ENCODE data around the gene CACNA1H. TPM values are rescaled to one million over a fixed set of nuclear protein-coding genes. Genes with fewer than 3 reads are reported as not detected.

CACNA1H gene
- total and polyA plus RNA-seq, 2 donors (not counting 3 experiments of a cell fraction or from before 2014, with no cell fraction given) = 0.03 TPM; not detected in 1

GRCh38 chr16:1169285-1170075 is 16.6 kb downstream of the CACNA1H start:
- BruUV-seq (replicated peaks) = no TSS peak
- no peak for FAIRE-seq

More at GRCh38 chr16:1169285-1170075, 16.6 kb downstream of the CACNA1H start:
- no peaks in the 10 kb centered on the region for H3K9me3 ChIP-seq (replicated peaks; ENCODE audit: control insufficient read depth, insufficient read depth, low read length)
- H3K27me3 ChIP-seq (ENCODE audit: control insufficient read depth in 2 of 2, insufficient read depth in 2 of 2, low read length in 2 of 2) = no peaks in the 10 kb centered on the region
- no peak overlapping the region for H2AFZ ChIP-seq (ENCODE audit: low read depth, low read length)
- dilution Hi-C loops (cut with MboI; ENCODE audit: extremely low pct_ligation_motif_present, low sequenced_read_pairs) (no loop called here), intact Hi-C loops (cut with micrococcal nuclease) (no loop called here)
- no peaks in the 10 kb centered on the region for H3K9me1 ChIP-seq (replicated peaks; ENCODE audit: control insufficient read depth, extremely low read depth, insufficient read depth, low read length)
- H3K36me3 ChIP-seq (ENCODE audit: control insufficient read depth in 2 of 2, extremely low read depth in 1 of 2, insufficient read depth in 2 of 2, low read length in 2 of 2) = no peaks in the 10 kb centered on the region
- ChIA-PET POLR2A (no interaction called here), CTCF (no interaction called here)
- no peak overlapping the region for H3K9ac ChIP-seq (replicated peaks; ENCODE audit: extremely low read depth, insufficient read depth, low read length)
- no peak overlapping the region for H3K4me2 ChIP-seq (ENCODE audit: insufficient read depth, low read length)
- no peak overlapping the region for H3K27ac ChIP-seq (ENCODE audit: insufficient read depth, low read depth, low read length)
- H3K79me2 ChIP-seq (ENCODE audit: control insufficient read depth, insufficient read depth, low read length) = no peaks in the 10 kb centered on the region
- TF ChIP-seq EZH2 (IDR thresholded peaks at IDR 0.05; ENCODE audit: borderline replicate concordance, low read depth, low read length, severe bottlenecking) (no peak), FOS (IDR thresholded peaks at IDR 0.05; ENCODE audit: borderline replicate concordance, insufficient read depth, low read length) (no peak), POLR2A (IDR thresholded peaks at IDR 0.05; ENCODE audit: low read depth, low read length) (no peak), MYC (IDR thresholded peaks at IDR 0.05; ENCODE audit: low read depth, low read length) (no peak), MAX (IDR thresholded peaks at IDR 0.05; ENCODE audit: insufficient read depth, insufficient read length) (no peak), JUN (IDR thresholded peaks at IDR 0.05; ENCODE audit: borderline replicate concordance, insufficient read depth, insufficient read length, low read depth) (no peak), GATA2 (IDR thresholded peaks at IDR 0.05; ENCODE audit: insufficient read depth, insufficient read length, low read depth, low read length) (no peak), CTCF (IDR thresholded peaks at IDR 0.05; ENCODE audit: extremely low read depth in 1 of 2, insufficient read depth in 1 of 2, low read depth in 1 of 2, low read length in 2 of 2) (no peak), POLR2AphosphoS5 (IDR thresholded peaks at IDR 0.05; ENCODE audit: insufficient read depth, low read depth, low read length) (no peak)
- no peak for DNase-seq (ENCODE audit: low read depth, low spot score)
- no peaks in the 10 kb centered on the region for H3K4me1 ChIP-seq (ENCODE audit: control insufficient read depth, extremely low read depth, insufficient read depth, low read length)
- no peaks in the 10 kb centered on the region for H4K20me1 ChIP-seq (replicated peaks; ENCODE audit: control insufficient read depth, extremely low read depth, insufficient read depth, low read length)
- no peak overlapping the region for H3K4me3 ChIP-seq (replicated peaks in 1 of 3; ENCODE audit: insufficient read depth in 1 of 3, low read depth in 1 of 3, low read length in 3 of 3)

Data from endothelial cell of umbilical vein (primary cell).